ENCODE measurements around the gene CYB561D1.

CYB561D1 gene

DNA sequence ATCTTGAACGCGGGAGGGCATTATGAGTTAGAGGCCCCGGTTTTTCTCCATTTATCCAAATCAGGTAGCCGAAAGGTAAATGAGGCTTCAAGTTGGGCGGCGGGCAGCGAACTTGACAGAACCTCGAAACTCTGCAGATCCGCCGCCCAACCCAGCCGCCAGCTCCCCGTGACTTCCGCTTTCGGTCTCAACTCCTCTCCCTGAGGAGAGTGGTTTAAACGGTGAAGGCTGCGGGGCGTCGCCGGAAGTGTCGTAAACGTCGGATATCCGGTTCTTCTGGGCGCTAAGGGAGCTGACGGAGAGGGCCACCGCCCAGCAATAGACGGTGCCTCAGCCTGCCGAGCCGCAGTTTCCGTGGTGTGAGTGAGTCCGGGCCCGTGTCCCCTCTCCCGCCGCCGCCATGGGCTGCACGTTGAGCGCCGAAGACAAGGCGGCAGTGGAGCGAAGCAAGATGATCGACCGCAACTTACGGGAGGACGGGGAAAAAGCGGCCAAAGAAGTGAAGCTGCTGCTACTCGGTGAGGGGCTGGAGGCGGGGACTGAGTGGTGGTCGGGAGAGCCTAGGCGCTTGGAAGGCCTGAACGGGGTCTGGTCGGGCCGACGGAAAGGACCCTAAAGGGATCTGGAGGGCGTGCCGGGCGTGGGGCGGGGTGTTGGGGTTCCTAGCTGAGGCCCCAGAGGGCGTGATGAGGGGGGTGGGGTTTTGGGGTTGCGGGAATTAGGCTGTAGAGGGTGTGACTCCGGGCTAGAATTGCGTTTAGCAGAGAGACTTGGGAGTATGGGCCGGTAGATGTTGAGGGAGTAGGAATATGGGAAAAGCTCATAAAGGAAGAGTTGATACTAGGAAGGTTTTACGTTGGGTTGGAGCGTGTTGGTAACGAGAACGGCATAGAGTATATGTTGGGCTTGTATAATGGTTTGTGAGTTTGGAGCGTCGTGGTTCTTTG lies 54.7 kb downstream of the CYB561D1 start, which contains the start of gene GNAI3:
GNAI3 (plus strand) TSS at position 295 of the 947 bp plus-strand sequence; CDS start at position 401, 106 bp downstream.
- DNase-seq (ENCODE audit: low spot score) = peak; percentile 98
